H1 (cell line): Measurements from ENCODE around the gene PDXDC1. TPM values are rescaled to one million over a fixed set of nuclear protein-coding genes. Genes with fewer than 3 reads are reported as not detected.

Experiments used
- CTCF ChIA-PET: fragments of 300-600 bp; sonication (Branson Sonifier 250); formaldehyde crosslinking; loops from one replicate; lab custom pipeline; 2021; ENCODE audit not compliant: partially characterized antibody; lab: Charles Lee
- POLR2A ChIA-PET: fragments of 300-600 bp; sonication (Branson Sonifier 250); formaldehyde crosslinking; loops from one replicate; lab custom pipeline; 2021; ENCODE audit warnings: inconsistent platforms; ENCODE audit not compliant: partially characterized antibody; lab: Charles Lee
- DNase-seq, 2 experiments: peaks; one replicate each; pipeline versions ENCODE4 v3.0.0 to v3.0.0-alpha.2; 2010 to 2022; ENCODE audit warnings: low spot score in 2 of 2, low read depth in 1 of 2, mixed read lengths in 1 of 2
- FAIRE-seq: peaks from 2 replicates; lab custom pipeline; 2011; peaks lifted over from hg19 to GRCh38; lab: Jason Lieb, UNC
- H2AFZ ChIP-seq: 2 replicates; pipeline ENCODE4 v1.8.1; 2012; ENCODE audit warnings: low read length, inconsistent platforms
- H2AK5ac ChIP-seq: 2 replicates; pipeline ENCODE4 v1.6.1; 2013; ENCODE audit warnings: low read depth, low read length
- H2BK120ac ChIP-seq: replicated peaks from 2 replicates; pipeline ENCODE3; 2013; ENCODE audit warnings: low read depth, low read length, inconsistent platforms
- H2BK12ac ChIP-seq: 2 replicates; pipeline ENCODE4 v1.6.1; 2013; ENCODE audit warnings: low read depth, low read length
- H2BK15ac ChIP-seq: 2 replicates; pipeline ENCODE4 v1.6.1; 2013; ENCODE audit warnings: low read length
- H2BK20ac ChIP-seq: 2 replicates; pipeline ENCODE4 v1.6.1; 2013; ENCODE audit warnings: low read length
- H2BK5ac ChIP-seq: 2 replicates; pipeline ENCODE4 v1.6.1; 2013; ENCODE audit warnings: low read depth, low read length
- H3K14ac ChIP-seq: 2 replicates; pipeline ENCODE4 v1.6.1; 2013; ENCODE audit warnings: inconsistent platforms; ENCODE audit not compliant: insufficient read length
- H3K18ac ChIP-seq: 2 replicates; pipeline ENCODE4 v1.6.1; 2013; ENCODE audit warnings: low read length; ENCODE audit errors: extremely low read depth
- H3K23ac ChIP-seq: 2 replicates; pipeline ENCODE4 v1.6.1; 2013; ENCODE audit warnings: inconsistent platforms; ENCODE audit not compliant: insufficient read length
- H3K23me2 ChIP-seq: 2 replicates; pipeline ENCODE4 v1.6.1; 2013; ENCODE audit warnings: low read depth, low read length
- H3K27ac ChIP-seq: 2 replicates; pipeline ENCODE4 v1.6.1; 2011; ENCODE audit warnings: low read depth, low read length, inconsistent platforms
- H3K27me3 ChIP-seq, 4 experiments: replicated peaks in 1 of 4; 1 replicate in 1 of 4; 2 replicates in 3 of 4; pipeline versions ENCODE4 v1.6.1 to v1.8.1; 2011 to 2013; ENCODE audit warnings: low read length in 3 of 4, mild to moderate bottlenecking in 3 of 4, inconsistent platforms in 2 of 4, mixed read lengths in 2 of 4, moderate library complexity in 1 of 4; ENCODE audit not compliant: control insufficient read depth in 3 of 4, insufficient read depth in 3 of 4; ENCODE audit errors: extremely low read depth in 1 of 4
- H3K36me3 ChIP-seq, 4 experiments: 2 replicates each; pipeline versions ENCODE4 v1.6.1 to v1.8.1; 2011 to 2013; ENCODE audit warnings: mild to moderate bottlenecking in 4 of 4, low read length in 3 of 4, moderate library complexity in 2 of 4, control low read depth in 1 of 4, inconsistent platforms in 1 of 4; ENCODE audit not compliant: insufficient read depth in 4 of 4, control insufficient read depth in 2 of 4
- H3K4ac ChIP-seq: replicated peaks from 2 replicates; pipeline ENCODE3; 2013; ENCODE audit warnings: low read length, low read depth, mixed read lengths, inconsistent platforms; ENCODE audit not compliant: insufficient read length
- H3K4me1 ChIP-seq, 4 experiments: replicated peaks in 1 of 4; 1 replicate in 1 of 4; 2 replicates in 3 of 4; pipeline versions ENCODE4 v1.6.1 to v1.8.1; 2011 to 2013; ENCODE audit warnings: low read length in 3 of 4, inconsistent platforms in 2 of 4, mixed read lengths in 1 of 4; ENCODE audit not compliant: insufficient read depth in 4 of 4, control insufficient read depth in 3 of 4
- H3K4me2 ChIP-seq, 2 experiments: 2 replicates each; pipeline versions ENCODE4 v1.6.1 to v1.8.1; 2011 to 2013; ENCODE audit warnings: low read depth in 2 of 2, low read length in 2 of 2, control low read depth in 1 of 2, inconsistent platforms in 1 of 2, mild to moderate bottlenecking in 1 of 2; ENCODE audit not compliant: insufficient read depth in 1 of 2
- H3K4me3 ChIP-seq, 4 experiments: fragments of 200-600, 300-600 bp in 1 of 4; sonication (generic), shearing (Covaris generic), sonication (Bioruptor Twin) in 1 of 4; 2 replicates each; pipeline versions ENCODE4 v1.5.1 to v1.8.1; 2011 to 2016; ENCODE audit warnings: low read length in 4 of 4, low read depth in 3 of 4, control low read depth in 2 of 4, inconsistent platforms in 2 of 4, mild to moderate bottlenecking in 2 of 4, mixed read lengths in 1 of 4, moderate library complexity in 1 of 4; ENCODE audit not compliant: insufficient read depth in 2 of 4; ENCODE audit errors: extremely low read depth in 1 of 4
- H3K56ac ChIP-seq: replicated peaks from 2 replicates; pipeline ENCODE3; 2013; ENCODE audit warnings: low read depth, mild to moderate bottlenecking, mixed read lengths, low read length, inconsistent platforms; ENCODE audit not compliant: insufficient read length
- H3K79me1 ChIP-seq: 2 replicates; pipeline ENCODE4 v1.6.1; 2013; ENCODE audit warnings: low read depth, low read length, control low read depth
- H3K79me2 ChIP-seq, 2 experiments: 2 replicates each; pipeline versions ENCODE4 v1.6.1 to v1.8.1; 2012 to 2013; ENCODE audit warnings: low read length in 2 of 2, mild to moderate bottlenecking in 2 of 2, inconsistent platforms in 1 of 2; ENCODE audit not compliant: insufficient read depth in 2 of 2, control insufficient read depth in 1 of 2
- H3K9ac ChIP-seq, 4 experiments: replicated peaks in 1 of 4; 1 replicate in 1 of 4; 2 replicates in 3 of 4; pipeline versions ENCODE4 v1.6.1 to v1.8.1; 2011 to 2013; ENCODE audit warnings: low read depth in 3 of 4, low read length in 3 of 4, control low read depth in 2 of 4, mild to moderate bottlenecking in 2 of 4, moderate library complexity in 2 of 4, inconsistent platforms in 1 of 4; ENCODE audit errors: extremely low read depth in 1 of 4
- H3K9me3 ChIP-seq, 2 experiments: 2 replicates each; pipeline versions ENCODE4 v1.6.1 to v1.8.1; 2012 to 2013; ENCODE audit warnings: mild to moderate bottlenecking in 2 of 2, moderate library complexity in 2 of 2, control low read depth in 1 of 2, inconsistent platforms in 1 of 2, low read depth in 1 of 2, low read length in 1 of 2, mixed read lengths in 1 of 2; ENCODE audit not compliant: insufficient read depth in 2 of 2
- H4K20me1 ChIP-seq, 2 experiments: replicated peaks in 1 of 2; 2 replicates each; pipeline versions ENCODE3 to v1.8.1; 2011 to 2013; ENCODE audit warnings: inconsistent platforms in 2 of 2, low read length in 2 of 2, mild to moderate bottlenecking in 1 of 2; ENCODE audit not compliant: insufficient read depth in 2 of 2, control insufficient read depth in 1 of 2
- H4K5ac ChIP-seq: 2 replicates; pipeline ENCODE4 v1.6.1; 2013; ENCODE audit warnings: low read length, low read depth, mixed read lengths, inconsistent platforms; ENCODE audit not compliant: insufficient read length
- H4K8ac ChIP-seq: 2 replicates; pipeline ENCODE4 v1.8.0; 2013; ENCODE audit warnings: mild to moderate bottlenecking, moderate library complexity, low read length, inconsistent platforms; ENCODE audit not compliant: insufficient read depth; ENCODE audit errors: extremely low read depth
- H4K91ac ChIP-seq: replicated peaks from 2 replicates; pipeline ENCODE3; 2013; ENCODE audit warnings: low read length, mixed read lengths, inconsistent platforms; ENCODE audit not compliant: insufficient read length
- BRCA1 ChIP-seq: IDR thresholded peaks from 2 replicates; pipeline ENCODE4 v1.6.1; 2012; ENCODE audit warnings: low read depth, low read length, improper control_type of control experiment
- CHD1 ChIP-seq: IDR thresholded peaks from 2 replicates; pipeline ENCODE4 v1.6.1; 2012; ENCODE audit warnings: low read depth, low read length, improper control_type of control experiment
- POLR2A ChIP-seq, 2 experiments: IDR thresholded peaks; 1 replicate in 1 of 2; 2 replicates in 1 of 2; pipeline ENCODE4 v1.6.1; 2011; ENCODE audit warnings: low read depth in 2 of 2, low read length in 2 of 2, mild to moderate bottlenecking in 2 of 2; ENCODE audit errors: control extremely low read depth in 1 of 2
- RXRA ChIP-seq: IDR thresholded peaks from 2 replicates; pipeline ENCODE4 v1.6.1; 2011; ENCODE audit warnings: low read depth, mild to moderate bottlenecking, low read length, moderate library complexity; ENCODE audit not compliant: insufficient read depth
- WGBS, 2 experiments: shearing (Covaris generic) in 1 of 2; methylation state at CpG; one replicate each; pipeline versions ENCODE4 v1.1.6 to v1.1.7; 2013 to 2015; ENCODE audit warnings: low lambda C conversion rate in 2 of 2, mixed read lengths in 2 of 2, inconsistent platforms in 1 of 2, low coverage in 1 of 2, missing lambda C conversion rate in 1 of 2; ENCODE audit not compliant: insufficient replicate concordance in 2 of 2, insufficient coverage in 1 of 2, insufficient read length in 1 of 2; ENCODE audit errors: extremely low coverage in 1 of 2, missing lambda C conversion rate in 1 of 2; 5-methylcytosine and 5-hydroxymethylcytosine counted together
- polyA plus RNA-seq, 7 experiments: library from polyadenylated mRNA; depleted of rRNA in 3 of 7; stranded (reverse) in 5 of 7; unstranded in 2 of 7; fragments of >200 nt in 5 of 7; fragments of 200-250 nt in 2 of 7; gene quantifications; 1 replicate in 5 of 7; 2 replicates in 1 of 7; 4 replicates in 1 of 7; pipeline versions ENCODE4 v1.2.1 to v1.2.3, GENCODE V29; 2011 to 2013; ENCODE audit warnings: missing spikeins in 2 of 7, mixed read lengths in 2 of 7
- total RNA-seq: library from RNA; stranded (reverse); fragmentation: NEBNext Ultra II Directional; extraction: Animal tissue kit (Norgen Biotek cat#: 25700); gene quantifications from 2 replicates; pipeline ENCODE4 v1.2.1, GENCODE V29; 2021

The PDXDC1 gene
- total and polyA plus RNA-seq, 2 of the 8 experiments (the other 6 are each of a cell fraction or from before 2014, with no cell fraction given), result 56.6 to 118 TPM

DNA sequence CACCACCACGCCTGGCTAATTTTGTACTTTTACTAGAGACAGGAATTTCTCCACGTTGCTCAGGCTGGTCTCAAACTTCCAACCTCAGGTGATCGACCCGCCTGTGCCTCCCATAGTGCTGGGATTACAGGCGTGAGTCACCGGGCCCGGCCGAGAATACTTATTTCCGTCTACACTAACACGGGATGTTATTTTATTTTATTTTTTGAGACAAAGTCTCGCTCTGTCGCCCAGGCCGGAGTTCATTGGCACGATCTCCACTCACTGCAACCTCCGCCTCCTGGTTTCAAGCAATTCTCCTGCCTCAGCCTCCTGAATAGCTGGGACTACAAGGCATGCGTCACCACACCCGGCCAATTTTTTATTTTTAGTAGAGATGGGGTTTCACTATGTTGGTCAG lies 9.5 kb upstream of the PDXDC1 start:
- Histone ChIP-seq H3K79me2 (no peaks in the 10 kb centered on the region), H3K9me3 (no peaks in the 10 kb centered on the region), H2BK15ac (no peak overlapping the region), H3K4me1 (no peaks in the 10 kb centered on the region), H4K8ac (no peak overlapping the region), H2BK12ac (no peak overlapping the region), H2BK20ac (no peak overlapping the region), H3K14ac (no peak overlapping the region), H3K18ac (no peak overlapping the region), H3K23me2 (no peaks in the 10 kb centered on the region), H3K27ac (no peak overlapping the region), H2AK5ac (no peak overlapping the region), H3K9ac (no peak overlapping the region), H3K4ac (no peak overlapping the region), H3K4me3 (no peak overlapping the region), H3K4me2 (no peak overlapping the region), H4K5ac (no peak overlapping the region), H4K91ac (no peak overlapping the region), H2BK5ac (no peak overlapping the region), H3K79me1 (no peaks in the 10 kb centered on the region), H2BK120ac (no peak overlapping the region), H3K23ac (no peak overlapping the region), H3K27me3 (no peaks in the 10 kb centered on the region), H3K36me3 (no peaks in the 10 kb centered on the region), H4K20me1 (peaks cover 0 to 1% of the 10 kb centered on the region in 2 experiments), H3K56ac (no peak overlapping the region), H2AFZ (no peak overlapping the region)
- 89% methylated on average over 17 of the region's 17 CpGs; no CpG with 5 or more reads in 1 of the 2 experiments for WGBS, 2 experiments
- POLR2A ChIA-PET, result no interaction called here
- CTCF ChIA-PET, result no interaction called here
- DNase-seq (no peak), FAIRE-seq (no peak)
- TF ChIP-seq CHD1 (no peak), BRCA1 (no peak), RXRA (no peak), POLR2A (IDR thresholded peaks at IDR 0.05; ENCODE audit: control extremely low read depth in 1 of 2, low read depth in 2 of 2, low read length in 2 of 2) (no peak)
